ENCODE data around the gene MDC1. TPM values are rescaled to one million over a fixed set of nuclear protein-coding genes. Genes with fewer than 3 reads are reported as not detected.
A peak's percentile ranks its signal among the peaks of the same experiment; 100 is the strongest.

MDC1 gene
- polyA plus RNA-seq, 1 experiment: 7.5 TPM

DNA sequence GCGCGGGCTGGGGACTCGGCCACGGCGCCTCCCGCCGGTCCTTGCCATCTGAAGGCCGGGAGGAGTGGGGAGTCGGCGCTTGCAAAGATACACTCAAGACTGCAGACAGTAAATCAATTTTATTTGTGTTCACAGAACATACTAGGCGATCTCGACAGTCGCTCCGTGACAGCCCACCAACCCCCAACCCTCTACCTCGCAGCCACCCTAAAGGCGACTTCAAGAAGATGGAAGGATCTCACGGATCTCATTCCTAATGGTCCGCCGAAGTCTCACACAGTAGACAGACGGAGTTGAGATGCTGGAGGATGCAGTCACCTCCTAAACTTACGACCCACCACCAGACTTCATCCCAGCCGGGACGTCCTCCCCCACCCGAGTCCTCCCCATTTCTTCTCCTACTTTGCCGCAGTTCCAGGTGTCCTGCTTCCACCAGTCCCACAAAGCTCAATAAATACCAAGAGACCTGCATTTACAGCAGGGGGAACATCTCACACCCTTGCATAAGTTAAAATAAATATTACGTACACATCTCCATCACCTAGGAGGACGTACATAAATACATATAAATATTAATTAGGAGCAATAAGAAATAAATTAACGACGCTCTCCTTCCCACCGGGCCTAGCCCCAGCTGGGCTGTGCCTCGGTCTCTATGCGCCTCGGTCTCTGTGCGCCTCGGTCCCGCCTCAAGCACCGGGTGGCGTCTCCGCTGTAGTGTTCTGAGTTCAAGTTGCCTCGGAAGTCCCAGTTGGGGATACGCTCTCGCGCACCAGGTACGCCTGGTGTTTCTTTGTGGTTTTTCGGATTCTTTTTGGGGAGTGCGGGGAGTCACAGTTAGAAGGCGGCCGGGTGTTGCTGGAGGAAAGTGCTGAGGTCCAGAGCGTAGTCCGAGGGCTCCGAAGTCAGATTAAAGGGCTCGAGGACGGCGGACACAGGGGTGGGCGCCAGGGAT is 26.3 kb upstream of the MDC1 start:
- no peak for DNase-seq (ENCODE audit: low read depth)
- ChIA-PET POLR2A (interaction anchor here (0.6 to 1.4 kb wide), 4 partner anchors 9 to 79 kb away, joined by 3 to 6 read pairs (median 5); no protein-coding TSS in a partner anchor), CTCF (interaction anchor here (0.6 to 3.0 kb wide), 10 partner anchors 21 to 855 kb away, joined by 3 to 16 read pairs (median 6); no protein-coding TSS in a partner anchor)
- Histone ChIP-seq H3K36me3 (ENCODE audit: control insufficient read depth, insufficient read depth, low read length) (peaks cover 18% of the 10 kb centered on the region), H3K27me3 (ENCODE audit: control insufficient read depth, insufficient read depth, low read length) (no peaks in the 10 kb centered on the region), H3K4me3 (ENCODE audit: low read depth, low read length) (peak overlapping the region; percentile 65)
- TF ChIP-seq, protein P1, sequence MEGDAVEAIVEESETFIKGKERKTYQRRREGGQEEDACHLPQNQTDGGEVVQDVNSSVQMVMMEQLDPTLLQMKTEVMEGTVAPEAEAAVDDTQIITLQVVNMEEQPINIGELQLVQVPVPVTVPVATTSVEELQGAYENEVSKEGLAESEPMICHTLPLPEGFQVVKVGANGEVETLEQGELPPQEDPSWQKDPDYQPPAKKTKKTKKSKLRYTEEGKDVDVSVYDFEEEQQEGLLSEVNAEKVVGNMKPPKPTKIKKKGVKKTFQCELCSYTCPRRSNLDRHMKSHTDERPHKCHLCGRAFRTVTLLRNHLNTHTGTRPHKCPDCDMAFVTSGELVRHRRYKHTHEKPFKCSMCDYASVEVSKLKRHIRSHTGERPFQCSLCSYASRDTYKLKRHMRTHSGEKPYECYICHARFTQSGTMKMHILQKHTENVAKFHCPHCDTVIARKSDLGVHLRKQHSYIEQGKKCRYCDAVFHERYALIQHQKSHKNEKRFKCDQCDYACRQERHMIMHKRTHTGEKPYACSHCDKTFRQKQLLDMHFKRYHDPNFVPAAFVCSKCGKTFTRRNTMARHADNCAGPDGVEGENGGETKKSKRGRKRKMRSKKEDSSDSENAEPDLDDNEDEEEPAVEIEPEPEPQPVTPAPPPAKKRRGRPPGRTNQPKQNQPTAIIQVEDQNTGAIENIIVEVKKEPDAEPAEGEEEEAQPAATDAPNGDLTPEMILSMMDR (IDR thresholded peaks at IDR 0.05; ENCODE audit: insufficient read depth, low read depth, low read length): no peak

DNA sequence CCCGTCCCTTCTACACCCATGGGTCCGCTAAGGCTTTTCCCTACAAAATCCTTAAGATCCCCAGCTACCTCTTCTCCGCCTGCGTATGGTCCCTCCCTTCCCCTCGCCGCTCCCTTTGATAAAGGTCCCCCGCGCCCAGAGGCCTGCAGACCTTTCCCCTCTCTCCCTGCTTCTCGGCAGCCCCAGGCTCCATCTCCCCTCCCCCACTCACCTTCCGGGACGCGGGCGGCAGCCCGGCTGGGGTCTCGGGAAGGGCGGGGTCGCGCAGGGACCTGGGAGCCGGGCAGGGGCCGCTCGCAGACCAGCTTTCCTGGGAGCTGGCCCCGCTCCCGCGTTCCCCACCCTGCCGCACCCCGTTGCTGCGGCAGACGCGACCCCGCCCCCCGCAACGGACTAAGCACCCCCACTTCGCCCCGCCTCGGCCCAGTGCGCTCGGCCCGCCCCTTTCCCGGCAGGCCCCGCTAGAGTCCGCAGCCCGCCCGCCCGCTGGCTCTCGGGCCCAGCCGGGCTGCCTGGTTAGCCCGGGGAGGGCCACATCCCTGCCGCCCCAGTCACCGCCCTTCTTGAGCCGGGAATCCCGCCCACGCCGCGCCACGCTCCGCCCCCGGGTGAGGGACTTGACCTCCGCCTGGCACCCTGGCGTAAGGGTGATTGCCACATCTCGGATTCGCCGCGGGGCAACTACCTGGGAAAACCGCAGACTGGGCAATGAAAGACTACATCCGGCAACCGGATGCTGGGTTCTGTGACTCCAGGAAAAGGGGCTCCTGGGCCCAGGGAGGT is 25.4 kb upstream of the MDC1 start, which contains the start of gene FLOT1:
TSS of gene FLOT1 (minus strand) at position 372 of the 783 bp plus-strand sequence. CDS start 498 bp downstream, outside the sequence.
- POLR2A ChIA-PET: interaction anchor here (0.5 to 1.4 kb wide), 5 partner anchors 10 to 80 kb away, joined by 3 to 6 read pairs (median 5); no protein-coding TSS in a partner anchor

DNA sequence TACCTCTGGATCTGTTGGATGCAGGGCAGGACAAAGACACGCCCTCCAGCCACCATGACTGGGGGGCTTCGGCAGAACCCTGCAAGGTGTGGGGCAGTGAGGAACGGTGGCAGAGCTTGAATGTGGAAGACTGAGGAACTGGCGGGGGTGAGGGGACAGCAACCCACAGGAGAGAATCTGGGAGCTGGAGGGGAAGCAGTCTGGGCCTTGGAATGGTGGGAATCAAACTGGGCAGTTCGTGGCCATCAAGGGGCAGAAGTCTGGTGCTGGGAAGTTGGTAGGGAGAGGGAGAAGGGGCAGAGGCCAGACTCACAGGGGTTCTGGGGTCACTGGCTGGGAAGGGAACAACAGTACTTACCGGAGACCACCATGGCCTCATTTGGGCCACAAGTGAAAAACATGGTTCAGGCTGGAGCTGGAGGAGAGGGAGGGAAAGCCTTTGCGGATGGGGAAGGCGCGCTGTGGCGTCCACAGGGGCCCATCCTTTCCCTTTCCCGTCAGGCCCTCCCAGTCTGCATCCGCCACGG is 24.8 kb upstream of the MDC1 start:
- ChIA-PET CTCF (interaction anchor here (0.9 to 2.6 kb wide), 10 partner anchors 11 to 86 kb away, joined by 3 to 13 read pairs (median 6); partner anchors contain the start of gene DHX16), POLR2A (interaction anchor here (0.5 to 1.4 kb wide), 4 partner anchors 10 to 40 kb away, joined by 3 to 6 read pairs (median 4); no protein-coding TSS in a partner anchor)
- peaks cover 24% of the 10 kb centered on the region for H3K36me3 ChIP-seq (ENCODE audit: control insufficient read depth, insufficient read depth, low read length)
- TF ChIP-seq, protein P1 (IDR thresholded peaks at IDR 0.05; ENCODE audit: insufficient read depth, low read depth, low read length): no peak
- H3K27me3 ChIP-seq (ENCODE audit: control insufficient read depth, insufficient read depth, low read length): no peaks in the 10 kb centered on the region
- DNase-seq (ENCODE audit: low read depth): no peak
- peak overlapping the region; percentile 65 for H3K4me3 ChIP-seq (ENCODE audit: low read depth, low read length)

More for the DNA sequence above, 25.4 kb upstream of the MDC1 start, which contains the start of gene FLOT1:
- DNase-seq (ENCODE audit: low read depth): peak; percentile 86
- TF ChIP-seq, protein P1 (IDR thresholded peaks at IDR 0.05; ENCODE audit: insufficient read depth, low read depth, low read length): no peak
- Histone ChIP-seq H3K4me3 (ENCODE audit: low read depth, low read length) (peak within 1 kb of the TSS; percentile 65), H3K36me3 (ENCODE audit: control insufficient read depth, insufficient read depth, low read length) (peaks cover 22% of the 10 kb centered on the region), H3K27me3 (ENCODE audit: control insufficient read depth, insufficient read depth, low read length) (no peaks in the 10 kb centered on the region)
- CTCF ChIA-PET: interaction anchor here (0.7 to 3.0 kb wide), 11 partner anchors 11 to 136 kb away, joined by 3 to 16 read pairs (median 7); no protein-coding TSS in a partner anchor

DNA sequence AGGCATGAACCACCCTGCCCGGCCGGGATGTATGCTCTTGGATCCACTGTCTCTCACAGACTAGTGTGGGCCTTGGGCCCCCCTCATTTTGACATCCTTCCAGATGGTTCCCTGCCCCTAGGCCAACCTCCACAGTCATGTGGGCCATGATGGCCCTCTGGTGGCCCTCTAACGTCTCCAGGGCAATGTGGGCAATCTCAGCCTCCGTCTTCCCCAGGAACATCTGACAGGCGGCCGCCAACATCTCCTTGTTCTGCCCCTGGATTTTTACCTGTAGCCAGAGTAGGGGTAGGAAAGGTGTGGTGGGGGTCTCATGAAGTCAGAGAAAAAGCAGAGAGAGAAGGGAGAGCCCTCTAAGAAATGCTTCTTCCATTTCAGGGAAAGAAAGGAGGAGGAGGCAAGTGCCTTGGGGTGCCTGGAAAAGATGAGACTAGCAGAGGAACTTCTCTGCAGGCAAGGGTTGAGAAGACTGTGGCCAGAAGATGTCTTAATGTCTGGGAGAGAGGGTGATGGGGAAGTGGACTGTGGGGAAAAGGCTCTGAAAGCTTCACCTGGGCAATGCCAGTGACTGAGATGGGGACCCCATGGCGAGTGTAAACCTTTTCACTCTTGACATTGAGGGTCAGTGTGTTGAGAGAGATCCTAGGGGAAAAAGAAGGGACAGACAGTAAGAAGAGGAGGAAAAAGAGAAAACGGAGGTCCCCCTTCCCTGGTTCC is 24.1 kb upstream of the MDC1 start:
- no peak for DNase-seq (ENCODE audit: low read depth)
- Histone ChIP-seq H3K4me3 (ENCODE audit: low read depth, low read length) (peak overlapping the region; percentile 65), H3K27me3 (ENCODE audit: control insufficient read depth, insufficient read depth, low read length) (no peaks in the 10 kb centered on the region), H3K36me3 (ENCODE audit: control insufficient read depth, insufficient read depth, low read length) (peaks cover 26% of the 10 kb centered on the region)
- ChIA-PET POLR2A (interaction anchor here (0.7 to 1.4 kb wide), 2 partner anchors 11 to 14 kb away, joined by 5 to 24 read pairs; no protein-coding TSS in a partner anchor), CTCF (interaction anchor here (0.9 to 2.6 kb wide), 9 partner anchors 10 to 87 kb away, joined by 3 to 13 read pairs (median 7); partner anchors contain the start of gene DHX16)
- TF ChIP-seq, protein P1 (IDR thresholded peaks at IDR 0.05; ENCODE audit: insufficient read depth, low read depth, low read length): peak; percentile 14; the same call in 1 of the 2 replicates
